Neural progenitor cell (in vitro differentiated cells): Measurements from ENCODE around the gene S100PBP.

ENCODE experiments used
- EZH2 ChIP-seq: fragments of 200-600 bp; sonication (generic); IDR thresholded peaks from 2 replicates; pipeline ENCODE4 v1.6.1; 2017; ENCODE audit warnings: antibody characterized with exemption, mild to moderate bottlenecking, moderate library complexity
- EZH2phosphoT487 ChIP-seq: fragments of 200-600 bp; sonication (generic); IDR thresholded peaks from 2 replicates; pipeline ENCODE4 v1.6.1; 2017; ENCODE audit warnings: antibody characterized with exemption
- TF ChIP-seq, protein P1 (sequence below): fragments of 200-600 bp; sonication (generic); IDR thresholded peaks from 2 replicates; pipeline ENCODE4 v1.5.1; 2017; ENCODE audit warnings: antibody characterized with exemption, mild to moderate bottlenecking

DNA sequence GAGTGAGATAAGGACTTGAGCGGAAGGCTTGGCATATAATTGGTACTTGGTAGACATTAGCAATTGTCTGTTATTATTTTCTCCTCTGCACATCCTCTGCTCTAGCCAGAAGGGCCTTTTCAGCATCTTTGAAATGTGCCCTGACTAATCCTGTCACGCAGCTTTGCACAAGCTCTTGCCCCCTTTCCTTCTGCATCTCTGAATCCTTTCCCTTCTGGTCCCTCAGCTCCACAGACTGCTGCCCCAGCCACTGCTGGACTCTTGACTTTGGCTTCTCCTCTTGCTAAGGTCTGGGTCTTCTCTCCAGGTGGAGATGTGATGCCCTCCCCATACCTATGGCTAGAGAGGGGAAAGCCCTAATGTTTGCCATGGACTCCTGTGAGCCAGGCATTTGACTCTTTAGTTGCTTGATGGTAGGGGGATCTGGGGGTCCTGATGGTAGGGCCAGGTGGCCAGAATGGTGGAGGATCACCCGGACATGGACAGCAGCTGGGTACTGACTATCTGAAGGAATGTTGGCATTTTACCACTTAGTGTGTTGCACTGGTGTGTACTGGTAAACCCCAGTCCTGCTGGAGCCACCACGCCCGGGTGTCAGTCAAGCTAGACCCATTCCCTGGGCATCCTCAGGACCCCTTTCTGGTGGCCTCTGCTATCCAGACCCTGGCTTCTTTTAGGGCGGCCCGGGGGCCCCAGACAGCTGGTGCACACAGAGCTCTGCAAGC is 73.2 kb downstream of the S100PBP start:
- TF ChIP-seq, protein P1, sequence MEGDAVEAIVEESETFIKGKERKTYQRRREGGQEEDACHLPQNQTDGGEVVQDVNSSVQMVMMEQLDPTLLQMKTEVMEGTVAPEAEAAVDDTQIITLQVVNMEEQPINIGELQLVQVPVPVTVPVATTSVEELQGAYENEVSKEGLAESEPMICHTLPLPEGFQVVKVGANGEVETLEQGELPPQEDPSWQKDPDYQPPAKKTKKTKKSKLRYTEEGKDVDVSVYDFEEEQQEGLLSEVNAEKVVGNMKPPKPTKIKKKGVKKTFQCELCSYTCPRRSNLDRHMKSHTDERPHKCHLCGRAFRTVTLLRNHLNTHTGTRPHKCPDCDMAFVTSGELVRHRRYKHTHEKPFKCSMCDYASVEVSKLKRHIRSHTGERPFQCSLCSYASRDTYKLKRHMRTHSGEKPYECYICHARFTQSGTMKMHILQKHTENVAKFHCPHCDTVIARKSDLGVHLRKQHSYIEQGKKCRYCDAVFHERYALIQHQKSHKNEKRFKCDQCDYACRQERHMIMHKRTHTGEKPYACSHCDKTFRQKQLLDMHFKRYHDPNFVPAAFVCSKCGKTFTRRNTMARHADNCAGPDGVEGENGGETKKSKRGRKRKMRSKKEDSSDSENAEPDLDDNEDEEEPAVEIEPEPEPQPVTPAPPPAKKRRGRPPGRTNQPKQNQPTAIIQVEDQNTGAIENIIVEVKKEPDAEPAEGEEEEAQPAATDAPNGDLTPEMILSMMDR, result no peak
- TF ChIP-seq EZH2 (no peak), EZH2phosphoT487 (no peak)
